ENCODE measurements around the gene SNX13. TPM values are rescaled to one million over a fixed set of nuclear protein-coding genes. Genes with fewer than 3 reads are reported as not detected.

Gene SNX13
- polyA plus RNA-seq, 1 of the 3 experiments (the other 2 are of a cell fraction) = 13.0 TPM

GRCh38 chr7:17976952-17977351 is 36.7 kb upstream of the SNX13 start:
- Histone ChIP-seq H3K9ac (no peak overlapping the region), H4K20me1 (ENCODE audit: insufficient read depth) (no peaks in the 10 kb centered on the region), H3K4me2 (no peak overlapping the region), H3K27me3 (ENCODE audit: insufficient read depth) (peaks cover under 1% of the 10 kb centered on the region; the same call in 1 of the 2 replicates), H2AFZ (ENCODE audit: low read depth) (no peak overlapping the region), H3K9me3 (no peaks in the 10 kb centered on the region), H3K9me2 (no peaks in the 10 kb centered on the region), H3K36me3 (replicated peaks in 1 of 2; ENCODE audit: control insufficient read depth in 1 of 2, insufficient read depth in 2 of 2, low read length in 1 of 2) (no peaks in the 10 kb centered on the region), H3K4me3 (ENCODE audit: low read depth in 2 of 2, low read length in 1 of 2) (no peak overlapping the region), H3K4me1 (ENCODE audit: control insufficient read depth in 1 of 2, insufficient read depth in 2 of 2, low read depth in 1 of 2, low read length in 1 of 2) (no peaks in the 10 kb centered on the region), H3K79me2 (ENCODE audit: insufficient read depth) (no peaks in the 10 kb centered on the region), H3K27ac (ENCODE audit: low read depth in 2 of 2, low read length in 1 of 2) (no peak overlapping the region), H3F3A (replicated peaks; ENCODE audit: insufficient read depth) (no peaks in the 10 kb centered on the region)
- WGBS (ENCODE audit: low lambda C conversion rate) = 21% methylated on average over 2 of the region's 2 CpGs
- POLR2A ChIA-PET = no interaction called here
- TF ChIP-seq MAX (IDR thresholded peaks at IDR 0.05; ENCODE audit: low read depth) (no peak), FOSL2 (IDR thresholded peaks at IDR 0.05; ENCODE audit: borderline replicate concordance, low read depth) (no peak), JUND (IDR thresholded peaks at IDR 0.05) (no peak), GABPA (IDR thresholded peaks at IDR 0.05; ENCODE audit: low read depth) (no peak), IRF3 (IDR thresholded peaks at IDR 0.05; ENCODE audit: low read depth, low read length) (no peak), USF1 (IDR thresholded peaks at IDR 0.05; ENCODE audit: borderline replicate concordance, low read depth) (no peak), TCF12 (IDR thresholded peaks at IDR 0.05) (no peak), FOXM1 (IDR thresholded peaks at IDR 0.05; ENCODE audit: low read depth) (no peak), CHD2 (IDR thresholded peaks at IDR 0.05; ENCODE audit: low read length, partially characterized antibody) (no peak), SMC3 (IDR thresholded peaks at IDR 0.05; ENCODE audit: low read depth, low read length) (no peak), ELF1 (IDR thresholded peaks at IDR 0.05) (no peak), YY1 (IDR thresholded peaks at IDR 0.05; ENCODE audit: low read depth) (no peak), REST (IDR thresholded peaks at IDR 0.05; ENCODE audit: low read depth, low read length) (no peak), NRF1 (IDR thresholded peaks at IDR 0.05; ENCODE audit: low read depth, low read length) (no peak), GATA2 (CRISPR knock-in tag; IDR thresholded peaks at IDR 0.05) (no peak), MEF2A (IDR thresholded peaks at IDR 0.05; ENCODE audit: borderline replicate concordance, low read depth) (no peak), TEAD4 (IDR thresholded peaks at IDR 0.05; ENCODE audit: borderline replicate concordance, insufficient read depth) (no peak), EP300 (IDR thresholded peaks at IDR 0.05; ENCODE audit: borderline replicate concordance in 1 of 2, low read depth in 1 of 2, low read length in 1 of 2) (no peak)
- CTCF ChIA-PET = interaction anchor here (0.9 to 3.2 kb wide), 4 partner anchors 16 to 206 kb away, joined by 3 to 19 read pairs (median 4); no protein-coding TSS in a partner anchor
- no peak for DNase-seq
